Measurements from ENCODE around the gene IGSF5.

DNA sequence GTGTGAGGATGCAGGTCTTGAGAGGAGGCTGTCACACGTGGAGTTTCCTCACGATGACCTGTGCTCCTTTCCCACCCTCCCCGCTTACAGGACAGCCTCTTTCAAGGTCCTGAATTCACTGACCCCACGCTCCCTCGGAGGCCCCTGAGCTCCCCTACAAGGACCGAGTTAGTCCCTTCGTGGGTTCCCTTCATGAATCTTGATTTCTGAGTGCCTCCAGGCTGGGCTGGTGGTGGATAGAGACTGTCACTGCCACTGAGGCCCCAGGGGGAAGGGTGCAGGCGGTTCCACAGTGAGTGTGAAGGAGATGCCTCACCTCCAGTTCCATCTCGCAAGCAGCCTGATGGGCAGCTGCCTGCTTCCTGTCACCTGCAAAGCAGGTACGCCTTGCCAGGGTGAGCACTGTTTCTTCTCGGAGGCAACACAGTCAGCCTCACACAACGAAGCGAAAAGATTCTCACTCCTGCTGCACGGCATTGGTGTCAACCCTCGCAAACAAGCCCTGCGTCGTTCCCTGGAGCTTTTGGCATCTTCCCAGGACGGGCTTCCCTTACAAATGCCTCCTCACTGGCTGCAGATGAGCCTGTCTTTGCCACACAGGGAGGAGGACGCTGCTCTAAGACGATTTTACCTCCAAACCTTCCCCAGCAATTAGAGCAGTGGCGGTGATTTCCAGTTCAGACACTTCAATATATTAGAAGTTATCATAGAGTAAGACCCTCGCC lies 95.6 kb downstream of the IGSF5 start:
- TF ChIP-seq, protein P1, sequence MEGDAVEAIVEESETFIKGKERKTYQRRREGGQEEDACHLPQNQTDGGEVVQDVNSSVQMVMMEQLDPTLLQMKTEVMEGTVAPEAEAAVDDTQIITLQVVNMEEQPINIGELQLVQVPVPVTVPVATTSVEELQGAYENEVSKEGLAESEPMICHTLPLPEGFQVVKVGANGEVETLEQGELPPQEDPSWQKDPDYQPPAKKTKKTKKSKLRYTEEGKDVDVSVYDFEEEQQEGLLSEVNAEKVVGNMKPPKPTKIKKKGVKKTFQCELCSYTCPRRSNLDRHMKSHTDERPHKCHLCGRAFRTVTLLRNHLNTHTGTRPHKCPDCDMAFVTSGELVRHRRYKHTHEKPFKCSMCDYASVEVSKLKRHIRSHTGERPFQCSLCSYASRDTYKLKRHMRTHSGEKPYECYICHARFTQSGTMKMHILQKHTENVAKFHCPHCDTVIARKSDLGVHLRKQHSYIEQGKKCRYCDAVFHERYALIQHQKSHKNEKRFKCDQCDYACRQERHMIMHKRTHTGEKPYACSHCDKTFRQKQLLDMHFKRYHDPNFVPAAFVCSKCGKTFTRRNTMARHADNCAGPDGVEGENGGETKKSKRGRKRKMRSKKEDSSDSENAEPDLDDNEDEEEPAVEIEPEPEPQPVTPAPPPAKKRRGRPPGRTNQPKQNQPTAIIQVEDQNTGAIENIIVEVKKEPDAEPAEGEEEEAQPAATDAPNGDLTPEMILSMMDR (conservative IDR thresholded peaks at IDR 0.05), result no peak
- TF ChIP-seq EZH2 (IDR thresholded peaks at IDR 0.05; ENCODE audit: low read depth), result no peak
